H1 (cell line): ENCODE data around the gene GTF2A1. TPM values are rescaled to one million over a fixed set of nuclear protein-coding genes. Genes with fewer than 3 reads are reported as not detected.

Experiments used
- CTCF ChIA-PET: fragments of 300-600 bp; sonication (Branson Sonifier 250); formaldehyde crosslinking; loops from one replicate; lab custom pipeline; 2021; ENCODE audit not compliant: partially characterized antibody; lab: Charles Lee
- POLR2A ChIA-PET: fragments of 300-600 bp; sonication (Branson Sonifier 250); formaldehyde crosslinking; loops from one replicate; lab custom pipeline; 2021; ENCODE audit warnings: inconsistent platforms; ENCODE audit not compliant: partially characterized antibody; lab: Charles Lee
- DNase-seq, 2 experiments: peaks; one replicate each; pipeline versions ENCODE4 v3.0.0 to v3.0.0-alpha.2; 2010 to 2022; ENCODE audit warnings: low spot score in 2 of 2, low read depth in 1 of 2, mixed read lengths in 1 of 2
- FAIRE-seq: peaks from 2 replicates; lab custom pipeline; 2011; peaks lifted over from hg19 to GRCh38; lab: Jason Lieb, UNC
- H2AFZ ChIP-seq: 2 replicates; pipeline ENCODE4 v1.8.1; 2012; ENCODE audit warnings: low read length, inconsistent platforms
- H2AK5ac ChIP-seq: 2 replicates; pipeline ENCODE4 v1.6.1; 2013; ENCODE audit warnings: low read depth, low read length
- H2BK120ac ChIP-seq: replicated peaks from 2 replicates; pipeline ENCODE3; 2013; ENCODE audit warnings: low read depth, low read length, inconsistent platforms
- H2BK12ac ChIP-seq: 2 replicates; pipeline ENCODE4 v1.6.1; 2013; ENCODE audit warnings: low read depth, low read length
- H2BK15ac ChIP-seq: 2 replicates; pipeline ENCODE4 v1.6.1; 2013; ENCODE audit warnings: low read length
- H2BK20ac ChIP-seq: 2 replicates; pipeline ENCODE4 v1.6.1; 2013; ENCODE audit warnings: low read length
- H2BK5ac ChIP-seq: 2 replicates; pipeline ENCODE4 v1.6.1; 2013; ENCODE audit warnings: low read depth, low read length
- H3K14ac ChIP-seq: 2 replicates; pipeline ENCODE4 v1.6.1; 2013; ENCODE audit warnings: inconsistent platforms; ENCODE audit not compliant: insufficient read length
- H3K18ac ChIP-seq: 2 replicates; pipeline ENCODE4 v1.6.1; 2013; ENCODE audit warnings: low read length; ENCODE audit errors: extremely low read depth
- H3K23ac ChIP-seq: 2 replicates; pipeline ENCODE4 v1.6.1; 2013; ENCODE audit warnings: inconsistent platforms; ENCODE audit not compliant: insufficient read length
- H3K23me2 ChIP-seq: 2 replicates; pipeline ENCODE4 v1.6.1; 2013; ENCODE audit warnings: low read depth, low read length
- H3K27ac ChIP-seq: 2 replicates; pipeline ENCODE4 v1.6.1; 2011; ENCODE audit warnings: low read depth, low read length, inconsistent platforms
- H3K27me3 ChIP-seq, 4 experiments: replicated peaks in 1 of 4; 1 replicate in 1 of 4; 2 replicates in 3 of 4; pipeline versions ENCODE4 v1.6.1 to v1.8.1; 2011 to 2013; ENCODE audit warnings: low read length in 3 of 4, mild to moderate bottlenecking in 3 of 4, inconsistent platforms in 2 of 4, mixed read lengths in 2 of 4, moderate library complexity in 1 of 4; ENCODE audit not compliant: control insufficient read depth in 3 of 4, insufficient read depth in 3 of 4; ENCODE audit errors: extremely low read depth in 1 of 4
- H3K36me3 ChIP-seq, 4 experiments: 2 replicates each; pipeline versions ENCODE4 v1.6.1 to v1.8.1; 2011 to 2013; ENCODE audit warnings: mild to moderate bottlenecking in 4 of 4, low read length in 3 of 4, moderate library complexity in 2 of 4, control low read depth in 1 of 4, inconsistent platforms in 1 of 4; ENCODE audit not compliant: insufficient read depth in 4 of 4, control insufficient read depth in 2 of 4
- H3K4ac ChIP-seq: replicated peaks from 2 replicates; pipeline ENCODE3; 2013; ENCODE audit warnings: low read length, low read depth, mixed read lengths, inconsistent platforms; ENCODE audit not compliant: insufficient read length
- H3K4me1 ChIP-seq, 4 experiments: replicated peaks in 1 of 4; 1 replicate in 1 of 4; 2 replicates in 3 of 4; pipeline versions ENCODE4 v1.6.1 to v1.8.1; 2011 to 2013; ENCODE audit warnings: low read length in 3 of 4, inconsistent platforms in 2 of 4, mixed read lengths in 1 of 4; ENCODE audit not compliant: insufficient read depth in 4 of 4, control insufficient read depth in 3 of 4
- H3K4me2 ChIP-seq, 2 experiments: 2 replicates each; pipeline versions ENCODE4 v1.6.1 to v1.8.1; 2011 to 2013; ENCODE audit warnings: low read depth in 2 of 2, low read length in 2 of 2, control low read depth in 1 of 2, inconsistent platforms in 1 of 2, mild to moderate bottlenecking in 1 of 2; ENCODE audit not compliant: insufficient read depth in 1 of 2
- H3K4me3 ChIP-seq, 4 experiments: fragments of 200-600, 300-600 bp in 1 of 4; sonication (generic), shearing (Covaris generic), sonication (Bioruptor Twin) in 1 of 4; 2 replicates each; pipeline versions ENCODE4 v1.5.1 to v1.8.1; 2011 to 2016; ENCODE audit warnings: low read length in 4 of 4, low read depth in 3 of 4, control low read depth in 2 of 4, inconsistent platforms in 2 of 4, mild to moderate bottlenecking in 2 of 4, mixed read lengths in 1 of 4, moderate library complexity in 1 of 4; ENCODE audit not compliant: insufficient read depth in 2 of 4; ENCODE audit errors: extremely low read depth in 1 of 4
- H3K56ac ChIP-seq: replicated peaks from 2 replicates; pipeline ENCODE3; 2013; ENCODE audit warnings: low read depth, mild to moderate bottlenecking, mixed read lengths, low read length, inconsistent platforms; ENCODE audit not compliant: insufficient read length
- H3K79me1 ChIP-seq: 2 replicates; pipeline ENCODE4 v1.6.1; 2013; ENCODE audit warnings: low read depth, low read length, control low read depth
- H3K79me2 ChIP-seq, 2 experiments: 2 replicates each; pipeline versions ENCODE4 v1.6.1 to v1.8.1; 2012 to 2013; ENCODE audit warnings: low read length in 2 of 2, mild to moderate bottlenecking in 2 of 2, inconsistent platforms in 1 of 2; ENCODE audit not compliant: insufficient read depth in 2 of 2, control insufficient read depth in 1 of 2
- H3K9ac ChIP-seq, 4 experiments: replicated peaks in 1 of 4; 1 replicate in 1 of 4; 2 replicates in 3 of 4; pipeline versions ENCODE4 v1.6.1 to v1.8.1; 2011 to 2013; ENCODE audit warnings: low read depth in 3 of 4, low read length in 3 of 4, control low read depth in 2 of 4, mild to moderate bottlenecking in 2 of 4, moderate library complexity in 2 of 4, inconsistent platforms in 1 of 4; ENCODE audit errors: extremely low read depth in 1 of 4
- H3K9me3 ChIP-seq, 2 experiments: 2 replicates each; pipeline versions ENCODE4 v1.6.1 to v1.8.1; 2012 to 2013; ENCODE audit warnings: mild to moderate bottlenecking in 2 of 2, moderate library complexity in 2 of 2, control low read depth in 1 of 2, inconsistent platforms in 1 of 2, low read depth in 1 of 2, low read length in 1 of 2, mixed read lengths in 1 of 2; ENCODE audit not compliant: insufficient read depth in 2 of 2
- H4K20me1 ChIP-seq, 2 experiments: replicated peaks in 1 of 2; 2 replicates each; pipeline versions ENCODE3 to v1.8.1; 2011 to 2013; ENCODE audit warnings: inconsistent platforms in 2 of 2, low read length in 2 of 2, mild to moderate bottlenecking in 1 of 2; ENCODE audit not compliant: insufficient read depth in 2 of 2, control insufficient read depth in 1 of 2
- H4K5ac ChIP-seq: 2 replicates; pipeline ENCODE4 v1.6.1; 2013; ENCODE audit warnings: low read length, low read depth, mixed read lengths, inconsistent platforms; ENCODE audit not compliant: insufficient read length
- H4K8ac ChIP-seq: 2 replicates; pipeline ENCODE4 v1.8.0; 2013; ENCODE audit warnings: mild to moderate bottlenecking, moderate library complexity, low read length, inconsistent platforms; ENCODE audit not compliant: insufficient read depth; ENCODE audit errors: extremely low read depth
- H4K91ac ChIP-seq: replicated peaks from 2 replicates; pipeline ENCODE3; 2013; ENCODE audit warnings: low read length, mixed read lengths, inconsistent platforms; ENCODE audit not compliant: insufficient read length
- CHD1 ChIP-seq: IDR thresholded peaks from 2 replicates; pipeline ENCODE4 v1.6.1; 2012; ENCODE audit warnings: low read depth, low read length, improper control_type of control experiment
- CHD2 ChIP-seq: IDR thresholded peaks from 2 replicates; pipeline ENCODE4 v1.6.1; 2012; ENCODE audit warnings: low read length, improper control_type of control experiment
- EZH2 ChIP-seq: fragments of 200-600 bp; sonication (generic); IDR thresholded peaks from 2 replicates; pipeline ENCODE4 v1.7.1; 2012; ENCODE audit warnings: low read depth, mild to moderate bottlenecking, moderate library complexity, low read length, inconsistent platforms; ENCODE audit not compliant: severe bottlenecking
- MAFK ChIP-seq: IDR thresholded peaks from 2 replicates; pipeline ENCODE4 v1.6.1; 2012; ENCODE audit warnings: low read depth, mild to moderate bottlenecking, improper control_type of control experiment, low read length
- SRF ChIP-seq: IDR thresholded peaks from 2 replicates; pipeline ENCODE4 v1.6.1; 2011; ENCODE audit warnings: mild to moderate bottlenecking, low read depth, low read length, moderate library complexity
- TAF1 ChIP-seq: IDR thresholded peaks from 2 replicates; pipeline ENCODE4 v1.6.1; 2011; ENCODE audit warnings: mild to moderate bottlenecking, low read depth, low read length
- TEAD4 ChIP-seq: IDR thresholded peaks from 2 replicates; pipeline ENCODE4 v1.6.1; 2012; ENCODE audit warnings: low read depth, low read length, inconsistent platforms, mixed read lengths
- USF2 ChIP-seq: IDR thresholded peaks from 2 replicates; pipeline ENCODE4 v1.6.1; 2011; ENCODE audit warnings: low read length, improper control_type of control experiment
- YY1 ChIP-seq: IDR thresholded peaks from 2 replicates; pipeline ENCODE4 v1.6.1; 2011; ENCODE audit warnings: low read depth, mild to moderate bottlenecking, low read length
- ZNF274 ChIP-seq: IDR thresholded peaks from 2 replicates; pipeline ENCODE4 v1.7.0; 2012; ENCODE audit warnings: low read length, borderline replicate concordance; ENCODE audit errors: extremely low read depth
- WGBS, 2 experiments: shearing (Covaris generic) in 1 of 2; methylation state at CpG; one replicate each; pipeline versions ENCODE4 v1.1.6 to v1.1.7; 2013 to 2015; ENCODE audit warnings: low lambda C conversion rate in 2 of 2, mixed read lengths in 2 of 2, inconsistent platforms in 1 of 2, low coverage in 1 of 2, missing lambda C conversion rate in 1 of 2; ENCODE audit not compliant: insufficient replicate concordance in 2 of 2, insufficient coverage in 1 of 2, insufficient read length in 1 of 2; ENCODE audit errors: extremely low coverage in 1 of 2, missing lambda C conversion rate in 1 of 2; 5-methylcytosine and 5-hydroxymethylcytosine counted together
- polyA plus RNA-seq, 7 experiments: library from polyadenylated mRNA; depleted of rRNA in 3 of 7; stranded (reverse) in 5 of 7; unstranded in 2 of 7; fragments of >200 nt in 5 of 7; fragments of 200-250 nt in 2 of 7; gene quantifications; 1 replicate in 5 of 7; 2 replicates in 1 of 7; 4 replicates in 1 of 7; pipeline versions ENCODE4 v1.2.1 to v1.2.3, GENCODE V29; 2011 to 2013; ENCODE audit warnings: missing spikeins in 2 of 7, mixed read lengths in 2 of 7
- total RNA-seq: library from RNA; stranded (reverse); fragmentation: NEBNext Ultra II Directional; extraction: Animal tissue kit (Norgen Biotek cat#: 25700); gene quantifications from 2 replicates; pipeline ENCODE4 v1.2.1, GENCODE V29; 2021

The GTF2A1 gene
- total and polyA plus RNA-seq, 2 of the 8 experiments (the other 6 are each of a cell fraction or from before 2014, with no cell fraction given): 24.1 to 57.8 TPM

- CTCF ChIA-PET: interaction anchor here (0.6 to 9.0 kb wide), 10 partner anchors 10 to 220 kb away, joined by 3 to 65 read pairs (median 8); partner anchors contain the start of genes CEP128 and TSHR
- H2BK15ac ChIP-seq: no peak overlapping the region
- no peak overlapping the region for H2BK12ac ChIP-seq
- no peak overlapping the region for H3K27ac ChIP-seq
- no peaks in the 10 kb centered on the region for H3K79me1 ChIP-seq
- 94% methylated on average over 7 of the region's 7 CpGs; no CpG with 5 or more reads in 1 of the 2 experiments for WGBS, 2 experiments
- no peak overlapping the region for H4K5ac ChIP-seq
- no peak overlapping the region for H4K91ac ChIP-seq
- H3K4me3 ChIP-seq: no peak overlapping the region
- H3K9me3 ChIP-seq: no peaks in the 10 kb centered on the region
- TF ChIP-seq USF2 (no peak), YY1 (no peak), MAFK (no peak), CHD1 (no peak), SRF (no peak), ZNF274 (no peak), EZH2 (no peak), TEAD4 (no peak), CHD2 (no peak), TAF1 (no peak)
- H2BK5ac ChIP-seq: no peak overlapping the region
- no peaks in the 10 kb centered on the region for H3K36me3 ChIP-seq
- no peak overlapping the region for H3K14ac ChIP-seq
- H3K79me2 ChIP-seq: no peaks in the 10 kb centered on the region
- no peak overlapping the region for H3K56ac ChIP-seq
- no peaks in the 10 kb centered on the region for H3K27me3 ChIP-seq
- POLR2A ChIA-PET: interaction anchor here (1.1 to 2.9 kb wide), 2 partner anchors 58 to 60 kb away, joined by 4 to 8 read pairs; partner anchors contain the start of gene GTF2A1
- no peak overlapping the region for H3K4me2 ChIP-seq
- H3K9ac ChIP-seq: no peak overlapping the region
- peak overlapping the region; percentile 40; the same call in 1 of the 2 replicates for H2AFZ ChIP-seq
- no peak overlapping the region for H2BK20ac ChIP-seq
- no peak overlapping the region for H4K8ac ChIP-seq
- no peak overlapping the region for H3K18ac ChIP-seq
- no peak overlapping the region for H2BK120ac ChIP-seq
- no peak overlapping the region for H3K23ac ChIP-seq
- H3K4ac ChIP-seq: no peak overlapping the region
- no peaks in the 10 kb centered on the region for H4K20me1 ChIP-seq
- no peak for DNase-seq
- peaks cover 0 to 2% (median 0%) of the 10 kb centered on the region in 4 experiments; a peak in 1 of 7 replicates for H3K4me1 ChIP-seq
- FAIRE-seq: no peak
- H2AK5ac ChIP-seq: no peak overlapping the region
- H3K23me2 ChIP-seq: no peaks in the 10 kb centered on the region
Measured at GRCh38 chr14:81161088-81161487, 59.7 kb downstream of the GTF2A1 start.
